Adrenal gland (tissue), 5 donors: ENCODE data around the gene SLC17A7.
A peak's percentile ranks its signal among the peaks of the same experiment; 100 is the strongest.

Experiments used
- CTCF ChIP-seq, 6 experiments: fragments of 450-650 bp in 4 of 6; fragments of 200-600 bp in 2 of 6; sonication (generic) in 1 of 6; IDR thresholded peaks; 1 replicate in 5 of 6; 2 replicates in 1 of 6; pipeline versions ENCODE4 v1.5.1 to v1.8.0; 2016 to 2021; ENCODE audit warnings: antibody characterized with exemption in 6 of 6, mild to moderate bottlenecking in 2 of 6, moderate library complexity in 1 of 6
- POLR2A ChIP-seq, 2 donors: fragments of 450-650 bp; IDR thresholded peaks; one replicate each; pipeline ENCODE4 v1.6.1; 2017; ENCODE audit warnings: antibody characterized with exemption in 2 of 2, mild to moderate bottlenecking in 2 of 2, moderate library complexity in 1 of 2
- donor health status: DM: no; HTN: no; CAD: no.

GRCh38 chr19:49475995-49476880, 34.9 kb upstream of the SLC17A7 start:
- peak in 5 of 6 experiments; percentile 6 to 31 (median 11) for TF ChIP-seq CTCF (IDR thresholded peaks at IDR 0.05)
- TF ChIP-seq POLR2A (IDR thresholded peaks at IDR 0.05): no peak
